ENCODE measurements around the gene OIT3.

Gene OIT3

DNA sequence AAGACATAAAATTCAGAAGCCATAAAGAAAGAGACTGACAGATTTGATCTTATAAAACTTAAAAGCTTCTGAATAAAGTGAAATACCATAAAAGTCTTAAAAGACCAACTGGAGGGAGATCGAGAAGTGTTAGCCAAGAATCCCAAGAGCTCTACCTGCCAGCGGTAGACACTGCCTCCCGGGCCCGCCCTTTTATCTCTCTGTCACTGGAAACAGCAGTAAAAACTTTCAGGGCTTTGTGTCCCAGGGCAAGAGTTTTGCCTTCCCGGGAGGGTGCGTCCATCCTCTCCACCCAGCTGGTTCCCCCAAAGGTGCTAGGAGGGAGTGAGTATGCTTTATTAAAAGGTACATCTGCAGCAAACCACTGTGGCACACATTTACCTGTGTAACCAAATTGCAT is 55.2 kb downstream of the OIT3 start:
- TF ChIP-seq FOXP2 (optimal IDR thresholded peaks at IDR 0.05; ENCODE audit: control extremely low read depth, extremely low read length, insufficient read depth) (no peak), EZH2 (IDR thresholded peaks at IDR 0.05) (no peak), POLR2AphosphoS5 (IDR thresholded peaks at IDR 0.05; ENCODE audit: borderline replicate concordance, low read depth, low read length) (no peak)
- Histone ChIP-seq H3K36me3 (ENCODE audit: insufficient read depth, low read length) (no peaks in the 10 kb centered on the region), H3K9me3 (ENCODE audit: low read depth, low read length) (no peaks in the 10 kb centered on the region), H3K4me3 (no peak overlapping the region), H3K9ac (ENCODE audit: insufficient read length) (no peak overlapping the region), H3K27ac (no peak overlapping the region)
- no peak for DNase-seq (ENCODE audit: low read depth, low spot score)

DNA sequence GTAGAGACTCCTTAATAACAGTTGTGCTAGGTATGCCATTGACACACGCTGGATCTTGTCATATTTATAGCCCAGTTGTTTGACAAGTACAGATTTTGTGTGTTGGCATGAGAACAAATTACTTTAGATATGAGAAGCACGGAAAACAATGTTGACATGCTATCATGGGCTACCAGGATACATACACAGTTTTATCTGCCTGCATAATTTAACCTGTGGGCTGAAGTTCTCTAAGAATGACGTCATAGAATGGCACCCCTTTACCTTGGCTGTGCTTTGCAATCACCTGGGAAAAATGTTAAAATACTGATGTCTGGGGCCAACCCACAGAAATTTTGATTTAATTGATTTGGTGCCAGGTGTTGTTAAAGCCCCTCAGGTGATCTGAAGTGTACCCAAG is 58.2 kb downstream of the OIT3 start:
- H3K4me3 ChIP-seq: no peak overlapping the region
- no peaks in the 10 kb centered on the region for H3K36me3 ChIP-seq (ENCODE audit: insufficient read depth, low read length)
- no peak overlapping the region for H3K27ac ChIP-seq
- H3K9ac ChIP-seq (ENCODE audit: insufficient read length): no peak overlapping the region
- DNase-seq (ENCODE audit: low read depth, low spot score): no peak
- no peaks in the 10 kb centered on the region for H3K9me3 ChIP-seq (ENCODE audit: low read depth, low read length)
- TF ChIP-seq POLR2AphosphoS5 (IDR thresholded peaks at IDR 0.05; ENCODE audit: borderline replicate concordance, low read depth, low read length) (no peak), EZH2 (IDR thresholded peaks at IDR 0.05) (no peak), FOXP2 (optimal IDR thresholded peaks at IDR 0.05; ENCODE audit: control extremely low read depth, extremely low read length, insufficient read depth) (no peak)

DNA sequence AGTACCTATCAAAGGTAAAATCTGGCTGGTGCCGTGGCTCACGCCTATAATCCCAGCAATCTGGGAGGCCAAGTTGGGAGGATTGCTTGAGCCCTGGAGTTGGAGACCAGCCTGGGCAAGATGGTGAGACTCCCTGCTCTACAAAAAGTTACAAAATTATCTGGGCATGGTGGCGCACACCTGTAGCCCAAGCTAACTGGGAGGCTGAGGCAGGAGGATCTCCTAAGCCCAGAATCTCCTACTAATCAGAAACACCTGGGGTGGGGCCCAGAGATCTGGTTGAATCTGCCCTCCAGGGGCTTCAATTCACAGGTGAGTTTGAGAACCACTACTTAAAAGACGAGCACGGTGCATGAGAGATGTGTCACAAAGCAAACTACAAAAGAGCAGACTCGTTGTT is 58.6 kb downstream of the OIT3 start:
- DNase-seq (ENCODE audit: low read depth, low spot score): no peak

GRCh38 chr10:72952642-72953158 is 59.2 kb downstream of the OIT3 start:
- no peak for TF ChIP-seq EZH2 (IDR thresholded peaks at IDR 0.05)
- Histone ChIP-seq H3K27ac (no peak overlapping the region), H3K9me3 (ENCODE audit: low read depth, low read length) (no peaks in the 10 kb centered on the region), H3K36me3 (ENCODE audit: insufficient read depth, low read length) (no peaks in the 10 kb centered on the region), H3K9ac (ENCODE audit: insufficient read length) (no peak overlapping the region), H3K4me3 (no peak overlapping the region)
- no peak for DNase-seq (ENCODE audit: low read depth, low spot score)

More for the DNA sequence above, 58.6 kb downstream of the OIT3 start:
- H3K9me3 ChIP-seq (ENCODE audit: low read depth, low read length): no peaks in the 10 kb centered on the region
- no peaks in the 10 kb centered on the region for H3K36me3 ChIP-seq (ENCODE audit: insufficient read depth, low read length)
- TF ChIP-seq EZH2 (IDR thresholded peaks at IDR 0.05) (no peak), FOXP2 (optimal IDR thresholded peaks at IDR 0.05; ENCODE audit: control extremely low read depth, extremely low read length, insufficient read depth) (no peak), POLR2AphosphoS5 (IDR thresholded peaks at IDR 0.05; ENCODE audit: borderline replicate concordance, low read depth, low read length) (no peak)
- no peak overlapping the region for H3K27ac ChIP-seq
- H3K9ac ChIP-seq (ENCODE audit: insufficient read length): no peak overlapping the region
- no peak overlapping the region for H3K4me3 ChIP-seq

DNA sequence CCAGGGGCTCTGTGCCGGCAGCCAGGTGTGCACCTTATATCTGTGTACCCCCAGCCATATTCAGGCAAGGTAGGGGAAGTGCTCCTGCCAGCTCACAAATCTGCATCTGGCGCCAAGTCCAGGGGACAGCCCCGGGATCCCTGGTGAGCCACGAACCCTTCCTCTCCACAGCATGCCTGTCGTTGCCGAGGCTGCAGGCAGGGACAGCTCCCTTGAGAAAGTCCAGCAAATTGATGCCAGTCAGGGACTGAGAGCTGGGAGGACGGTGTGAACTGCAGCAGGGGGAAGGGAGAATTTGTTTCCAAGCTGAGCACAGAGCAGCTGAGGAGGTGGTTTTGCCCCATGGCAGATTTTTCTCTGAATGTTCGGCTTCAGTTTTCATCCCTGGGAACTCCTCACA is 60.1 kb downstream of the OIT3 start:
- H3K27ac ChIP-seq: no peak overlapping the region
- H3K9me3 ChIP-seq (ENCODE audit: low read depth, low read length): no peaks in the 10 kb centered on the region
- DNase-seq (ENCODE audit: low read depth, low spot score): no peak

GRCh38 chr10:72954230-72954595 is 60.7 kb downstream of the OIT3 start:
- Histone ChIP-seq H3K4me3 (no peak overlapping the region), H3K36me3 (ENCODE audit: insufficient read depth, low read length) (no peaks in the 10 kb centered on the region), H3K27ac (no peak overlapping the region), H3K9me3 (ENCODE audit: low read depth, low read length) (no peaks in the 10 kb centered on the region), H3K9ac (ENCODE audit: insufficient read length) (no peak overlapping the region)
- no peak for TF ChIP-seq EZH2 (IDR thresholded peaks at IDR 0.05)
- no peak for TF ChIP-seq POLR2AphosphoS5 (IDR thresholded peaks at IDR 0.05; ENCODE audit: borderline replicate concordance, low read depth, low read length)
- no peak for TF ChIP-seq FOXP2 (optimal IDR thresholded peaks at IDR 0.05; ENCODE audit: control extremely low read depth, extremely low read length, insufficient read depth)
- DNase-seq (ENCODE audit: low read depth, low spot score): no peak

More for the DNA sequence above, 60.1 kb downstream of the OIT3 start:
- H3K9ac ChIP-seq (ENCODE audit: insufficient read length): no peak overlapping the region
- H3K36me3 ChIP-seq (ENCODE audit: insufficient read depth, low read length): no peaks in the 10 kb centered on the region
- no peak overlapping the region for H3K4me3 ChIP-seq
- no peak for TF ChIP-seq FOXP2 (optimal IDR thresholded peaks at IDR 0.05; ENCODE audit: control extremely low read depth, extremely low read length, insufficient read depth)
- no peak for TF ChIP-seq POLR2AphosphoS5 (IDR thresholded peaks at IDR 0.05; ENCODE audit: borderline replicate concordance, low read depth, low read length)
- TF ChIP-seq EZH2 (IDR thresholded peaks at IDR 0.05): no peak

GRCh38 chr10:72954596-72955554 is 61.3 kb downstream of the OIT3 start, which contains the start of gene PLA2G12B:
PLA2G12B (minus strand) TSS chr10:72954806; CDS start chr10:72954685, 121 bp downstream.
- DNase-seq (ENCODE audit: low read depth, low spot score): no peak

DNA sequence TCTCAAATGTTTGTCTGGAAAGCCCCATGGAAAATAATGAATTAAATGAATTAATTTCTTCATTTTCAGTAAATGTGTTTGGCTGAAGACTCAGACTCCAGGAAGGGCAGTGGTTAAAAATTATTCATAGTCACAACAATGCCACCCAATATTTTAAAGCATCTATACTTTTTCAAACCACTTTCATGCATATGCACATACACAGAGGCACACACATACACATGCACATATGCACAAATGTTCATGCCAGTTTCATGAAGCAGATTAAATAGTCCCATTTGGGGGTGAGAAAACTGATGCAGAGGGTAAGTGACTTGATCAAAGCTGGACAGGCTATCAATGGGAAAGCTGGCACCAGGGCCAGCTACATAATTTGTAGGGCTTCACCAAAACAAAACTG is 62.5 kb downstream of the OIT3 start:
- H3K36me3 ChIP-seq (ENCODE audit: insufficient read depth, low read length): no peaks in the 10 kb centered on the region
- no peak overlapping the region for H3K4me3 ChIP-seq
- H3K9ac ChIP-seq (ENCODE audit: insufficient read length): no peak overlapping the region
- no peaks in the 10 kb centered on the region for H3K9me3 ChIP-seq (ENCODE audit: low read depth, low read length)
- H3K27ac ChIP-seq: no peak overlapping the region
- TF ChIP-seq POLR2AphosphoS5 (IDR thresholded peaks at IDR 0.05; ENCODE audit: borderline replicate concordance, low read depth, low read length) (no peak), EZH2 (IDR thresholded peaks at IDR 0.05) (no peak), FOXP2 (optimal IDR thresholded peaks at IDR 0.05; ENCODE audit: control extremely low read depth, extremely low read length, insufficient read depth) (no peak)
- no peak for DNase-seq (ENCODE audit: low read depth, low spot score)

More at GRCh38 chr10:72954596-72955554, 61.3 kb downstream of the OIT3 start, which contains the start of gene PLA2G12B:
- H3K36me3 ChIP-seq (ENCODE audit: insufficient read depth, low read length): no peaks in the 10 kb centered on the region
- no peak within 1 kb of the TSS for H3K27ac ChIP-seq
- no peak within 1 kb of the TSS for H3K4me3 ChIP-seq
- no peak within 1 kb of the TSS for H3K9ac ChIP-seq (ENCODE audit: insufficient read length)
- no peaks in the 10 kb centered on the region for H3K9me3 ChIP-seq (ENCODE audit: low read depth, low read length)
- no peak for TF ChIP-seq EZH2 (IDR thresholded peaks at IDR 0.05)
- no peak for TF ChIP-seq FOXP2 (optimal IDR thresholded peaks at IDR 0.05; ENCODE audit: control extremely low read depth, extremely low read length, insufficient read depth)
- TF ChIP-seq POLR2AphosphoS5 (IDR thresholded peaks at IDR 0.05; ENCODE audit: borderline replicate concordance, low read depth, low read length): no peak
